H1 (cell line): ENCODE results near the gene CACNG7. TPM values are rescaled to one million over a fixed set of nuclear protein-coding genes. Genes with fewer than 3 reads are reported as not detected.

ENCODE experiments used
- ATF2 ChIP-seq: IDR thresholded peaks from 2 replicates; pipeline ENCODE4 v1.6.1; 2012; ENCODE audit warnings: low read length, inconsistent platforms
- EGR1 ChIP-seq: IDR thresholded peaks from 2 replicates; pipeline ENCODE4 v1.6.1; 2011; ENCODE audit warnings: low read depth, low read length, borderline replicate concordance
- EP300 ChIP-seq, 2 experiments: IDR thresholded peaks; 1 replicate in 1 of 2; 2 replicates in 1 of 2; pipeline ENCODE4 v1.6.1; 2011 to 2012; ENCODE audit warnings: low read depth in 2 of 2, low read length in 2 of 2, mild to moderate bottlenecking in 2 of 2, borderline replicate concordance in 1 of 2, inconsistent platforms in 1 of 2, moderate library complexity in 1 of 2
- KDM1A ChIP-seq: fragments of 200-600, 300-600 bp; sonication (generic); IDR thresholded peaks from 2 replicates; pipeline ENCODE4 v1.7.1; 2016; ENCODE audit warnings: mild to moderate bottlenecking, low read length, borderline replicate concordance
- RNF2 ChIP-seq: fragments of 200-900, 300-1000 bp; sonication (generic); IDR thresholded peaks from 2 replicates; pipeline ENCODE4 v1.7.1; 2016; ENCODE audit warnings: borderline replicate concordance, low read depth, mild to moderate bottlenecking, antibody characterized with exemption, low read length; ENCODE audit not compliant: poor library complexity, severe bottlenecking; ENCODE audit errors: missing control alignments
- polyA plus RNA-seq, 7 experiments: library from polyadenylated mRNA; depleted of rRNA in 3 of 7; stranded (reverse) in 5 of 7; unstranded in 2 of 7; fragments of >200 nt in 5 of 7; fragments of 200-250 nt in 2 of 7; gene quantifications; 1 replicate in 5 of 7; 2 replicates in 1 of 7; 4 replicates in 1 of 7; pipeline versions ENCODE4 v1.2.1 to v1.2.3, GENCODE V29; 2011 to 2013; ENCODE audit warnings: missing spikeins in 2 of 7, mixed read lengths in 2 of 7
- total RNA-seq: library from RNA; stranded (reverse); fragmentation: NEBNext Ultra II Directional; extraction: Animal tissue kit (Norgen Biotek cat#: 25700); gene quantifications from 2 replicates; pipeline ENCODE4 v1.2.1, GENCODE V29; 2021

Gene CACNG7
- total and polyA plus RNA-seq, 2 of the 8 experiments (the other 6 are each of a cell fraction or from before 2014, with no cell fraction given): 28.9 to 69.8 TPM

GRCh38 chr19:53958823-53959757, 50.0 kb downstream of the CACNG7 start (continued):
- TF ChIP-seq EP300 (IDR thresholded peaks at IDR 0.05; ENCODE audit: borderline replicate concordance in 1 of 2, low read depth in 2 of 2, low read length in 2 of 2) (0 out of 3 replicates have a peak, but pooled peaks of 1 of the 2 experiments have one; percentile 41), EGR1 (peak; percentile 65; the same call in 1 of the 2 replicates), ATF2 (no peak), RNF2 (no peak), KDM1A (peak; percentile 90)
- TF ChIP-seq, all 59 proteins: peak for 10
